Measurements from ENCODE around the gene TMEM35B.
A peak's percentile ranks its signal among the peaks of the same experiment; 100 is the strongest.
"Not testable (repeated sequence)": the region's sequence is repeated elsewhere in the genome, so short reads cannot be mapped to it uniquely, and the experiment has no call there.

The TMEM35B gene

DNA sequence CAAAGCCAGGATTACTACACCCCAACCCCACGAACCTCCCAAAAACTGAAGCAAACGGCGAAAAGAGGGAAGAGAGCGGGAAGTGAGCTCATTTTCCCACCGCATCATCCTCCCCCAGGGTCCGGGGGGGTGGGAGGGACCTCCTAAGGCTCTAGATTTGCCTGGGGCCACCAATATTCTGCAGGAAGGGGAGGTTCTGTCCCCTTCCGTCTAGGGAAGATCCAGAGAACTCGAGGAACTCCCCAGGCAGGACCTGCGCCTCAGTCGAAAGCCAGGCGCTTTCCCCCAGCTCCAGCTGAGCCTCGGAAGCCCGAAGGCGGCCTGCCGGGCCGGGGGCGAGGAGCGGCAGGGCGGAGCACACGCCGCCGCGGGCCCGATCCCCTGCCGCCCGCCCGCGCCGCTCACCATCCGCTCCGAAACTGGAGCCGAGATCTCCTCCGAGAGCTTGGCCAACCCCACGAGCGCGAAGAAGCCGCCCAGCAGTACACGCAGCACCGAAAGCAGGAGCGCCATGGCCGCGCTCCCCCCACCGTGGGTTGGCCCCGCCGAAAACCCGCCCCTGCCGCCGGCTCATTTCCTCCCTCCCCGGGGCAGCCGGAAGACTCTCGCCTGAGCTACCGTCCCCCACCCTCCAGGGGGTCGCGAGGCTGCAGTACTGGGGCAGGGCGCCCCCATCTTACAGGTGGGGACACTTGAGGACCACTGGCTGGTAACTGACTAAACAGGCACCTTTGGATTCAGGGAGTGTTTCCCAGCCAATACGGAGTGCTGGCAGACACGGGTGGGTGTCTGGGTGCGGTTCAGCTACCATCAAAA lies at the start of gene TMEM35B:
Gene TMEM35B, minus strand, starts transcription at position 555 of the 816 bp plus-strand sequence. Its CDS starts 42 bp downstream, at position 513.
- DNase-seq (ENCODE audit: low read depth), result peak; percentile 74

- no peak for DNase-seq (ENCODE audit: low read depth)
Observed at GRCh38 chr1:35033346-35033745, 48.2 kb upstream of the TMEM35B start.

- DNase-seq (ENCODE audit: low read depth), result no peak
Observed at GRCh38 chr1:35032384-35032739, 47.2 kb upstream of the TMEM35B start.

- peak; percentile 16 for DNase-seq (ENCODE audit: low read depth)
Observed at GRCh38 chr1:35030756-35031446, 45.8 kb upstream of the TMEM35B start.

DNA sequence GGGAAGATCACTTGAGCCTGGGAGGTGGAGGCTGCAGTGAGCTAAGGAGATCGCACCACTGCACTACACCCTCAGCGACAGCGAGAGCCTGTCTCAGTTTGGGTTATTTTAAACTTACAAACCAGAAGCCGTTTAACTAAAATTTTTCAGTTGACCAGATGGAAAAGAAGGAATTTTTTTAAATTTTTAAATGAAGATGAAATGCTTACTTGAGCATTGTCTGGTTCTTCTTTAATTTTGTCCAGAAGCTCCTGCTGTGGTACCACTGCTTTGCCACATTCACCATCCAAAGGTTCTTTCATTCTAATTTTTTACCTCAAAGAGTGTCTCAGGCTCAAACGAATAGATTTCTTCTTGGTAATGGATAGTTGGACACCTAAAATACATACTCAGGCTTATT lies 45.2 kb upstream of the TMEM35B start:
- DNase-seq (ENCODE audit: low read depth), result no peak

DNA sequence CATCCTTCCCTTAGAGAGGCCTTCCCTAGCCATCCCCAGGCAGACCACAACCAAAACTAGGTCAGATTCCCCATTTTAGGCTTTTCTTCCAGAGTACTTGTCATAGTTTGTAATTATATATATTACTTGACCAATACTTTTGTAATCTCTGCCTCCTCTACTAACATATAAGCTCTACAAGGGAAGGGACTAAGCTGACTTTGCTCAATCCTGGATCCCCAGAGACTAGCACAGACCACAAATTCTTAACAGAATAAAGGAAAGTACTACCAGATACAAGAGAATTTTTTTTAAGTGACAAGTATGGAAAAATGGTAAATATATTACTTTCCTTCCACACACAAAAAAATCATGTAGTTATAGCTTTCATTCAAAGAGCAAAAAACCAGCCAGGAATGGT lies 44.6 kb upstream of the TMEM35B start:
- DNase-seq (ENCODE audit: low read depth), result no peak

DNA sequence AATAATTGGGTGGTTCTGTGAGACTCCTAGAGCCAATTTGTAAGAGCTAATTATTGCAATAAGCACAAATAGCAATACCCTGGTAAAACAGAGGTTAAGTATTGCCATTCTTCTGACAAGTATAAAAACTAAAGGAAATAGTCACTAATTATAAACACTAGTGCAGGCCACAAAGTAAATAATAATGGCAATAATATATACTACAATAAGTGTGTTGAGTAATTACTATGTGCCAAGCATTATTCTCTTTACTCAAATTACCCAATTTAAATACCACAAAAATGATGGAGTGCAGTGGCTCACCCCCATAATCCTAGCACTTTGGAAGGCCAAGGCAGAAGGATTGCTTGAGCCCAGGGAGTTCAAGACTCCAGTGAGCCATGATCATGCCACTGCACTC lies 31.3 kb upstream of the TMEM35B start:
- no peak for DNase-seq (ENCODE audit: low read depth)

GRCh38 chr1:35014486-35014885 lies 29.3 kb upstream of the TMEM35B start:
- DNase-seq (ENCODE audit: low read depth), result no peak

GRCh38 chr1:35005711-35006110 lies 20.6 kb upstream of the TMEM35B start:
- DNase-seq (ENCODE audit: low read depth), result no peak

- DNase-seq (ENCODE audit: low read depth), result no peak
Observed at GRCh38 chr1:35001743-35002142, 16.6 kb upstream of the TMEM35B start.

- DNase-seq (ENCODE audit: low read depth), result no peak
Observed at GRCh38 chr1:34994878-34995277, 9.7 kb upstream of the TMEM35B start.

DNA sequence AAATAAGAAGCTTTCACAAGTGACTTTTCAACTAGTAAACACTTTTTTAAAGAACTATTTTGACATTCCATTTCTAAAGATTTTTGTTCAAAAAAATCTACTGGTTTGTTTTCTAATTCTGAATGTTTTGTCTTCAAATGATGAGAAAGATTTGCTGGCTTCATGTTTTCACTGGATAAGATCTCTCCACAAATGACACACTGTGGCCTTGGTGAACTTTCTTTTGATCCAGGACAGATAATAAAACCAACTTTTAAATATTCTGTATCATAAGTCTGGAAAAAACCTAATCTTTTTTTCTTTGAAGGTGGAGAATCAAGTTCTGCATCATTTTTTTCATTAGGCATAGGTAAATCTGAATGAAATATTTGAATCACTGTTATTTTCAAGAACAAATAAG lies 3.4 kb upstream of the TMEM35B start:
- DNase-seq (ENCODE audit: low read depth), result no peak

DNA sequence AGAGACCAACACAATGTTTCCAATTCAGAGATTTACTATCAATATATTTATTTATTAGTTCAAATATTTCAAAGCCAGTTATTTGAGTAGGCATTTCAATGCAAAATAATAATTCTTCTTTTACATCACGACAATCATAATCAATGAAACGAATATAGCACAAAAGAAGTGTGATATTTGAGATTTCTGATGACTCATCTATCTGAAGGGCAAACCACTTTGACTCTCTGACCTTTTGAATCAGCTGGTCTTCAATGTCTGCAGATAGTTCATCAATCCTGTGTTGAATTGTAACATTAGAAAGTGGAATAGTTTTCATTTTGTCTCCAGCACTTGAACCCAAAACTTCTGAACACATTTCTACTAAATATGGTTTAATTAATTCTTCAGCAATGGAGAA lies 3.0 kb upstream of the TMEM35B start:
- DNase-seq (ENCODE audit: low read depth), result no peak

- no peak for DNase-seq (ENCODE audit: low read depth)
Observed at GRCh38 chr1:34987018-34987417, 1.9 kb upstream of the TMEM35B start.

DNA sequence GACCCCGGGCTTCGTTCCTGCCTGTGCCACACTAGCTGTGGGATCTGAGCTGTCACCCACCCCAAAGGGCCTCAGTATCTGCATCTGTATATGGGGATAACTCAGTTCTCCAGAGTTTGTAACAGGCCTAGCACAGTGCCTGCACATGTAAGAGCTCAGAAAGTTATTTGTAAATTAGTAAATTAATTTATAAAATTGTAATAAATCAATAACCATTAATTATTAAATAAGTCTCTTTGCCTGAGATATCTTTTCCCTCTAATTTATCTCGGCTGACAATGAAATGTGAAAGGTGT lies 410 bp upstream of the TMEM35B start:
- not testable (repeated sequence) for DNase-seq (ENCODE audit: low read depth)

DNA sequence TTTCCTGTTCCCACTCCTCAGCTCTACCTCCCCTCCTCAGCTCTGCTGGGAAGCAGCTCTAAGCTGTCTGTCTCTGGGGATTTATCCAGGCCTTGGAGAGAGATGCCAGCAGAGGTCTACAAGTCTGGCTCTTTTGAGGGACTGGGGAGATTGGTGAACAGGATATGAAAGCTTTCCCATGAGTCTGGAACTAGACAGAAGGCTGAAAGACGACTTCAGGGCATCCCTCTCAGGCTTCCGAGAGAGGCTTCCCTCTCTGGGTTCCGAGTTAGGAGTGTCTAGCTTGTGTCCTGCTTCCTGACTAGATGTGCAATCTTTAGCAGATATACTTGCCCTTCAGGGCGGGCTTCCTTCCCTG lies 733 bp downstream of the TMEM35B start:
- DNase-seq (ENCODE audit: low read depth), result no peak

DNA sequence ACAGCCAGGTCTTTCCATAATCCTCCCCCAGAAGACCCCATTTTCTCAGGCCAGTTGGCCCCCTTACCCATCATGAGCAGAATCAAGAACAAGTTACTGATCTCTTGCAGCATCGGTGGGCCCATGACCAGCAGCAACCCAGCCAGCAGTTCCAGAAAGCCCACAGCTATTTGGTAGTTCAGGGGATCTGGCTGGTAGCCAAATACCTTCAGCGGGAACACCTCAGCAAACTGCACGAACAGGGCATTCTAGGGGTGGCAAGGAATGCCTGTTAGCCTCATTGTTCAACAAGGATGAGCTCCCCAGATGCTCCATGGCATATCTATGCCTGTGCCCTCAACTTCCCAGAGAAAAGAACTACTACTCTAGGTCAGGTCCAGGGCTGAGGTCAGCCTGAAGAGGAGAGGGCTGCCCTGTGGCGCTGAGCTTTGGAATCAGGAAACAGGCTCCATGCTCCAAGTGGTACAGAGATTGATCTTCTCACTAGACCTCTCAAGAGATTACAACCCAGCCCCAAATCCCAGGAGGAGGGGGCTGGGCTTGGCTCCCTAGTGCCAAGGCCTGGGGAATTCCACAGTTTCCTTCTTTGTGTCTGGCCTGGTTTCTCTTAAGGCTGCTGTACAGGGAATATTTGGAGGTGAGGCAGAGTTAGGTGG lies 1.3 kb downstream of the TMEM35B start:
- DNase-seq (ENCODE audit: low read depth), result no peak

GRCh38 chr1:34982820-34983376 lies 2.2 kb downstream of the TMEM35B start:
- DNase-seq (ENCODE audit: low read depth), result no peak

- DNase-seq (ENCODE audit: low read depth), result no peak
Observed at GRCh38 chr1:34980715-34981114, 4.4 kb downstream of the TMEM35B start.

DNA sequence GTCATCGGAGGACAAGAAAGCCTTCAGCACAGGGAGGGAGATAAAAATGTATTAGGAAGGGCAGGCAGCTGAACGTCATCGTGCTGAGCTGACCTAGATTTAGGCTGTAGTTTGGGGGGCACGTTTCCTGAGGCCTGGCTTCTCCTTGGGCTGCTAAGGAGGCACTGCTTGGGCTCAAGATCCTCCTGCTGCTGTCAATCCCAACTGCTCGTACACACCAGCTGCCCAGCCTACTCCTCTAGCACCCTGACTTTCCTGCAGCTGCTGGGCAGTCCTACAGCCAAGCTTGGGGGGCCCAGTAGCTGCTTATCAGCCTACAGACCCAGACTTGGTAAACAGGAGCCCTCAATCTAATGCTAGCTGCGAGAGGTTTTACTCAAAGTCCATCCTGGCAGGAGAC lies 6.2 kb downstream of the TMEM35B start:
- DNase-seq (ENCODE audit: low read depth), result no peak

GRCh38 chr1:34977858-34978257 lies 7.3 kb downstream of the TMEM35B start:
- DNase-seq (ENCODE audit: low read depth), result no peak

- no peak for DNase-seq (ENCODE audit: low read depth)
Observed at GRCh38 chr1:34977210-34977471, 8.0 kb downstream of the TMEM35B start.

Data from activated gamma-delta T cell treated with anti-CD3 and anti-CD28 coated beads, Interleukin-2, amount 50 U/mL, for 16 hours (primary cell).